PFSK-1 (cell line): ENCODE measurements around the gene CELSR1.

ENCODE experiments used
- FOXP2 ChIP-seq: optimal IDR thresholded peaks from 2 replicates; pipeline ENCODE3; 2011; ENCODE audit warnings: borderline replicate concordance, control low read depth, inconsistent platforms; ENCODE audit not compliant: insufficient read depth; ENCODE audit errors: extremely low read length, extremely low read depth
- POLR2AphosphoS5 ChIP-seq: IDR thresholded peaks from 2 replicates; pipeline ENCODE4 v1.6.1; 2012; ENCODE audit warnings: low read depth, mild to moderate bottlenecking, control low read depth, low read length, moderate library complexity
- SIN3A ChIP-seq: IDR thresholded peaks from 2 replicates; pipeline ENCODE4 v1.6.1; 2012; ENCODE audit warnings: mild to moderate bottlenecking, low read length, moderate library complexity, borderline replicate concordance; ENCODE audit not compliant: insufficient read depth
- TAF1 ChIP-seq: IDR thresholded peaks from 2 replicates; pipeline ENCODE4 v1.6.1; 2012; ENCODE audit warnings: low read length, control low read depth, borderline replicate concordance; ENCODE audit not compliant: insufficient read depth
- TF ChIP-seq, protein P1 (sequence below), 2 experiments: IDR thresholded peaks; 2 replicates each; pipeline versions ENCODE4 v1.6.1 to v1.8.0; 2011 to 2012; ENCODE audit warnings: low read depth in 2 of 2, low read length in 2 of 2, control low read depth in 1 of 2, inconsistent platforms in 1 of 2, mild to moderate bottlenecking in 1 of 2, moderate library complexity in 1 of 2; ENCODE audit not compliant: insufficient read depth in 1 of 2

CELSR1 gene

DNA sequence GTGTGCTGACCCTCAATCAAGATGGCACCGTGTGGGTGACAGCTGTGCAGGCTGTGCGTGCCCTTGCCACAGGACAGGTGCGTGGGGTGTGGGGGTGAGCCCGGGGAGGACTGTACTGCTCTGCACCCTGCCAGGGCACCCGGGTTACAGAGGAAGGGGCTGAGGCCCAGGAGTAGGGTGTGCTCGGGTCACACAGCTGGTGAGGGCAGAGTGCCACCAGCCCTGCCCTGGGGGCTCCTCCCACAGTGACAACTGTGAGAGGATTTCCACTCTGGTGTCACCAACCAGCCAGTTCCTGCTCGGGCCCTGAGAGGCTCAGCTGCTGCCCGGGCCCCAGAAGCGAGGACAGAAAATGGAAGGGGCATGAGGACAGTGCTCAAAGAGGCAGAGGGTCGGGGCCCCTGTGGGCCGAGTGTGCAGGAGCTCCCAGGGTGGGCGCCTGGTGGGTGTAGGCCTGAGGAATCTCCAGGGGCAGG lies 181.4 kb downstream of the CELSR1 start:
- no peak for TF ChIP-seq POLR2AphosphoS5
- TF ChIP-seq TAF1 = no peak
- TF ChIP-seq SIN3A = no peak
- TF ChIP-seq, protein P1, sequence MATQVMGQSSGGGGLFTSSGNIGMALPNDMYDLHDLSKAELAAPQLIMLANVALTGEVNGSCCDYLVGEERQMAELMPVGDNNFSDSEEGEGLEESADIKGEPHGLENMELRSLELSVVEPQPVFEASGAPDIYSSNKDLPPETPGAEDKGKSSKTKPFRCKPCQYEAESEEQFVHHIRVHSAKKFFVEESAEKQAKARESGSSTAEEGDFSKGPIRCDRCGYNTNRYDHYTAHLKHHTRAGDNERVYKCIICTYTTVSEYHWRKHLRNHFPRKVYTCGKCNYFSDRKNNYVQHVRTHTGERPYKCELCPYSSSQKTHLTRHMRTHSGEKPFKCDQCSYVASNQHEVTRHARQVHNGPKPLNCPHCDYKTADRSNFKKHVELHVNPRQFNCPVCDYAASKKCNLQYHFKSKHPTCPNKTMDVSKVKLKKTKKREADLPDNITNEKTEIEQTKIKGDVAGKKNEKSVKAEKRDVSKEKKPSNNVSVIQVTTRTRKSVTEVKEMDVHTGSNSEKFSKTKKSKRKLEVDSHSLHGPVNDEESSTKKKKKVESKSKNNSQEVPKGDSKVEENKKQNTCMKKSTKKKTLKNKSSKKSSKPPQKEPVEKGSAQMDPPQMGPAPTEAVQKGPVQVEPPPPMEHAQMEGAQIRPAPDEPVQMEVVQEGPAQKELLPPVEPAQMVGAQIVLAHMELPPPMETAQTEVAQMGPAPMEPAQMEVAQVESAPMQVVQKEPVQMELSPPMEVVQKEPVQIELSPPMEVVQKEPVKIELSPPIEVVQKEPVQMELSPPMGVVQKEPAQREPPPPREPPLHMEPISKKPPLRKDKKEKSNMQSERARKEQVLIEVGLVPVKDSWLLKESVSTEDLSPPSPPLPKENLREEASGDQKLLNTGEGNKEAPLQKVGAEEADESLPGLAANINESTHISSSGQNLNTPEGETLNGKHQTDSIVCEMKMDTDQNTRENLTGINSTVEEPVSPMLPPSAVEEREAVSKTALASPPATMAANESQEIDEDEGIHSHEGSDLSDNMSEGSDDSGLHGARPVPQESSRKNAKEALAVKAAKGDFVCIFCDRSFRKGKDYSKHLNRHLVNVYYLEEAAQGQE (IDR thresholded peaks at IDR 0.05; ENCODE audit: insufficient read depth in 1 of 2, low read depth in 2 of 2, low read length in 2 of 2) = no peak

DNA sequence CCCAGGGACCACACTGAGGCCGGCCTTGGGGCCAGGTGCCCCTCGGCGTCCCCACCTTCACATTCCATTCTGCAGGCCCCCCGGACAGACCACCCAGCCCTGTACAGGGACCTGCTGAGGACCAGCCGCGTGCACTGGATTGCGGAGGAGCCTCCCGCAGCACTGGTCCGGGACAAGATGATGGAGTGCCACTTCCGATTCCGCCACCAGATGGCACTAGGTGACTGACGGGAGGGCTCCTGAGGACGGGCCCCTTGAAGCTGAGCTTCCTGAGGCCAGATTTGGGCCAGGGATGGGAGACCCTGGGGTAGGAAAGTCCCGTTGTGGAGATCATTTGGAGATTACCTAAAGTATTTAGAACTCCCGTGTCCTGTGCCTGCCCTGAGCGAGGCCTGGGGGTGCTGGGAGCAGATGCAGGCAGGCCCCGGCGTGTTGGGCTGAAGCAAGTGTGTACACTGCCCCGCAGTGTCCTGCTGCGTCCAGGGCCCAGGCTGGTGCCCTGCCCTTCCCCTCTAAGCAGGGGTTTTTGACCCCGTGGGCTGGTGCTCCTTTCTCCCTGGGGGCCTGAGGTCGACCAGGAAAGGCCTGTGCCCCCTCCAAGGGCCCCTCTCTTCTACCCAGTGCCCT lies 181.9 kb downstream of the CELSR1 start:
- TF ChIP-seq POLR2AphosphoS5 (no peak), SIN3A (no peak), FOXP2 (no peak), TAF1 (no peak)
- TF ChIP-seq, protein P1 (IDR thresholded peaks at IDR 0.05; ENCODE audit: insufficient read depth in 1 of 2, low read depth in 2 of 2, low read length in 2 of 2) = no peak

DNA sequence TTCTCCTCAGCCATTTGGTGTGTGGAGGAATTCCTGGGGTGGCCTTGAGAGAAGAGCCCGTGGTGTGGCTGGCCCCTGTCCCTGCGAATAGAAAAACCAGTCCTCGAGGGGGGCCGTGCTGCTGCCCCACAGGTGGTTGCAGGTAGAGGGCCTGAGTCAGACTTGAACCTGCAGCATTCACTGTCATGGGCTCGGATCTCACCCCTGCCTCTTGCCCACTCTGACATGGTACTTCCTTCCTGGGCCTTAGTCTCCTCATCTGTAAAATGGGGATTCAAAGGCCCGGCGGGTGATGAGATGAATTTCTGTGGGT lies 182.5 kb downstream of the CELSR1 start:
- TF ChIP-seq FOXP2 = no peak
- no peak for TF ChIP-seq POLR2AphosphoS5
- TF ChIP-seq, protein P1 (IDR thresholded peaks at IDR 0.05; ENCODE audit: insufficient read depth in 1 of 2, low read depth in 2 of 2, low read length in 2 of 2) = no peak
- no peak for TF ChIP-seq TAF1
- no peak for TF ChIP-seq SIN3A

DNA sequence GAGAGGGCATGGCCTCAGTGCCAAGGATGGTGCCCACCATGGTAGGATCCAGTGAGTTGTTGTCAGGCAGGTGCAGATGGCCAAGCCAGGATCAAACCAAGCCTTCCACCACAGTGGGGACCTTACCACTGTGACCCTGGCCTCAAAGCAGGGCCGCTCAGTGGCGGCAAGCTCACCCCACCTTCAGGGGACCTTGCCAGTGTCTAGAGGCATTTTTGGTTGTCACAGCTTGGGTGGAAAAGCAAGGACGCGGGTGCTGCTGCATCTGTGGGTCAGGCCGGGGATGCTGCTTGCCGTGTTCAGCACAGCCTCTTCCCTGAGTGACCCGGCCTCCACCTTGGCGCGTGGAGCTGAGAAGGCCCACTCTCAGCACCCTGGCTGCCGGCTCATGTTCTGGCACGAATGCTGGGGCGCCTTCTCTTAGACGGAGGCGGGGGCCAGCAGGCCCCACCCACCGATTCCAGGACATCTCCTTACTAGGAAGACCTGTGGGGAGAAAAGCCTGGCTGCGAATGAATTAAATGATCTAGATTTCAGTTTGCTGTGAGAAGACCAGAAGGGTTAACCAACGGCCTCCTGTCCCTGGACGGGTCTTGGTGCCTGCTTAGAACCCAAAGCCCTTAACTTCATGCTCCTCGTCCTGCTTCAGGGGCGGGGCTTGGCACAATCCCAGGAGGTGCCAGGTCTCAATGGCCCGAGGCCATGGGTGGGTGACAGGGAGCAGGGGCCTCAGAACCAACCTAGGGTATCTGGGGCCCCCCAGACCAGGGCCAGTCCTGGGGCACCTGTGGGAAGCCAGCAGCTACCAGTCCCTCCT lies 183.0 kb downstream of the CELSR1 start:
- no peak for TF ChIP-seq FOXP2
- TF ChIP-seq TAF1 = no peak
- TF ChIP-seq, protein P1 (IDR thresholded peaks at IDR 0.05; ENCODE audit: insufficient read depth in 1 of 2, low read depth in 2 of 2, low read length in 2 of 2) = no peak
- no peak for TF ChIP-seq POLR2AphosphoS5
- TF ChIP-seq SIN3A = no peak
